Dermis blood vessel endothelial cell (primary cell): Measurements from ENCODE around the gene MTHFSD. TPM values are rescaled to one million over a fixed set of nuclear protein-coding genes. Genes with fewer than 3 reads are reported as not detected.
A peak's percentile ranks its signal among the peaks of the same experiment; 100 is the strongest.

Experiments used
- DNase-seq: peaks from one replicate; pipeline ENCODE4 v3.0.0; 2010
- total RNA-seq: library from RNA; depleted of rRNA; stranded (reverse); fragments of >200 nt; gene quantifications from 2 replicates; pipeline ENCODE4 v1.2.3, GENCODE V29; 2014

MTHFSD gene
- total RNA-seq, 1 donor from 2014 or later = 14.5 TPM

DNA sequence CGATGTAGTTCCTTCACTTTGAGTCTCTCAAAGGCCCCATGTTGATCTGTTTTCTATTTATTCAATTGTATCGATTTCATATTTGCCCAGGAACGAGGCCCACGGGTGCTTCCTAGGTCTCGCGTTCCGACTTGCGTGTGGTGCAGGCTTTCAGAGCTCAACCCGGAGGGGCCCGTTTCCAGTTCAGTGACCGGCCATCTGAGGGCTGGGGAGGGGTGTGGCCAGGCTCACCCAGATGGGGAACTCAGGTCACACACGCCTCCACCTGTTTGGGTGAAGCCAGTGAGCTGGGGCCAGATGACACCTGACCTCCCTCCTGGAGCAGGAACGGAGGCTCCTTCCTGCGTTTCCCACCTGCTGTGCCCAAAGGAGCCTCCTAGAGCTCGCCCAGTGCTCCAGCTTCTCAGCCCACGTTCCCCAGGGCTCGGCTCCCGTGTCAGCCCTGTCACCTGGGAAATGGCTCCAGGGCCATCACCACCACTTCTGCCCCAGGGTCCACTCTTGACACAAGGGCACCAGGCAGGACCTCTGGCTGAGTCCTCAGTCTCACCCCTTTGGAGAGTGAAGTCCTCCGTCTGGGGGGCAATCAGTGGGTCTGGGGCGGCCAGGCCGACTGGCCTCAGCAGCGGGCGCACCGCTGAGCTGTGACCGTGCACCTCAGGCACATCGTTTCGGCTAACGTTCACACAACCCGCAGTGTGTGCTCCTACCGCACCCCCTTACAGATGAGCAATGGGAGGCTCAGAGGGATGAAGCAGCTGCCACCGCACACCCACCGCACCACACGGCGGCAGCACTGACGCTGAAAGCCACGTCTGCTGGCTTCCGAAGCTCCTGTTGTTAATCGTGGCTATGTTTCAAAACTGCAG, 26.7 kb downstream of the MTHFSD start:
- DNase-seq = no peak

- DNase-seq = no peak
Measured at GRCh38 chr16:86527366-86527765, 27.7 kb downstream of the MTHFSD start.

DNA sequence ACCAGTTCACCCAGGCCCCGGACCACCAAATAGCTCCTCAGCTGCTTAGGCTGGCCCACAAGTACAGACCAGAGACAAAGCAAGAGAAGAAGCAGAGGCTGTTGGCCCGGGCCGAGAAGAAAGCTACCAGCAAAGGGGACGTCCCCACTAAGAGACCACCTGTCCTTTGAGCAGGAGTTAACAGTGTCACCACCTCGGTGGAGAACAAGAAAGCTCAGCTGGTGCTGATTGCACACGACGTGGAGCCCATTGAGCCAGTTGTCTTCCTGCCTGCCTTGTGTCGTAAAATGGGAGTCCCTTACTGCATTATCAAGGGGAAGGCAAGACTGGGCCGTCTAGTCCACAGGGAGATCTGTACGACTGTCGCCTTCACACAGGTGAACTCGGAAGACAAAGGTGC, 29.3 kb downstream of the MTHFSD start:
- no peak for DNase-seq

DNA sequence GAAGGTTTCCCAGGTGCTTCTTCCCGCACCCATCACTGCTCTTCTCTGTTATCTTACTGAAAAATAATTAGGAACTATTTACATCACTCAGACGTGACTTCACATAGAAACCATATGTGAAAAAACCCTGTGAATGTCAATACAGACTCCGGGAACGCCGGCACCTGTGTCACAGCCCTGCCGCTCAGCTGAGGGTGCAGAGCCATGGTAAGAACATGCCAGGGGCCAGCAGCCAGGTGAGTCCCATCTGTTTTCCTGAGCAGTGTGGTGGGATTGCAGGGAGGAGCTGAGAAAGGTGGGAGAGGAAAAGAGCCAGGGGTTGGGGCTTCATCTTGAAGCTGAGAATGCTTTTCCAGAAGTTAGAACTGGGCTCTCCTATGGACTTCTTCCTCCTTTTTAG, 31.0 kb downstream of the MTHFSD start:
- no peak for DNase-seq

- DNase-seq = no peak
Measured at GRCh38 chr16:86523166-86523740, 31.8 kb downstream of the MTHFSD start.

DNA sequence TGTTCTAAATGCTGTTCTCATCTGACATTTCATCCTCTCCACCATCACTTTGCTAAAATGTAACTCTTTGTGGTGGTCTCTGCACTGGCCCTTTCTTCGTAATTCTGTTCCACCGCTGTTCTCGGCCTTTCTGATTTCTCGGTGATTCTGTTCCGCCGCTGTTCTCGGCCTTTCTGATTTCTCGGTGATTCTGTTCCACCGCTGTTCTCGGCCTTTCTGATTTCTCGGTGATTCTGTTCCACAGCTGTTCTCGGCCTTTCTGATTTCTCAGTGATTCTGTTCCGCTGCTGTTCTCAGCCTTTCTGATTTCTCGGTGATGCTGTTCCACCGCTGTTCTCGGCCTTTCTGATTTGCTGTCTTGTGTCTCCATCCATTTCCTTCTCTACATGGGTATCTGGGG, 32.4 kb downstream of the MTHFSD start:
- no peak for DNase-seq

DNA sequence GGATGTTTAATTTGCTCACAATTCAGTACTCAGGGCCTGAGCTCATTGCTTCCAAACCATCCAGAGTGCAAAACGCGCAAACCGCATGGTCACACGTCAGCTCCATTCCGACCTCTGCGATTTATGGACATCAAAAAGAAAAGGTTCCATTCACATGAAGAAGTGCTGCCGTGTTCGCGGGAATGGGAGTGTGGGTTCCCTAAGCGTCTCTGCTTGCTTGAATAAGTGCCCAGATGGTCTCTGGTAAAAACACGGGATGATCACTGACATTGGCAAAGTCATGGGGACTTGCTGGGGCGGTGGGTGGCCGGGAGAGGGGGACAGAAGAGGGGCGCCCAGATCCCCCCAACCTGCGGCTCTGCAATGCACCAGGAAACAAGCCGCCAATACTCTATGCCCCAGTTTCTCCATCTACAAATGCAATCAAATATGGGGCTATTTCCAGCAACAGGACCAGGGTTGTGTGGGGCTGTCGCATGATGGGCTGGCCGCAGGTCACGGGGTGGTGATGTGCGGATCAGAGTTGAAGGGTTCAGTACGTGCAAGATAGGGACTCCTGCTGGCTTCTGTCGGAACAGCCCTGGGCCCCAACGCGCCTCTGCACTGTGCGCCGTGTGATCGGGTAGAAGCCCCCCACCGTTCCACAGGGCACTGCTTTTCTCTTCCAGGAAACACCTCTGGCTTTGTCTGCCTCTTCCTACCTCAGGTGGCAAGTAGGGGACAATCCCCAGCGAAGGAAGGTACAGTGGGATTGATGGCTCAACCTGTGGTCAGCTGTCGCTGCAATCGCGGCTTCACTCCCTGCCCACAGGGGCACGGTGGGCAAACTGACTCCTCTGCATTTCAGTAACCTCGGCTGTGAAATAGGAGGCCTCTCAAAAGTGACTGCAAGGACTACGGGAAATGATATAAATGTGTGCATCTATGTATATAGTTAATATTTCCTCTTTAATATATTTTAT, 33.5 kb downstream of the MTHFSD start:
- DNase-seq = no peak

GRCh38 chr16:86520317-86521210, 34.5 kb downstream of the MTHFSD start:
- DNase-seq = no peak

- DNase-seq = peak; percentile 74
Measured at GRCh38 chr16:86519649-86520316, 35.3 kb downstream of the MTHFSD start.

DNA sequence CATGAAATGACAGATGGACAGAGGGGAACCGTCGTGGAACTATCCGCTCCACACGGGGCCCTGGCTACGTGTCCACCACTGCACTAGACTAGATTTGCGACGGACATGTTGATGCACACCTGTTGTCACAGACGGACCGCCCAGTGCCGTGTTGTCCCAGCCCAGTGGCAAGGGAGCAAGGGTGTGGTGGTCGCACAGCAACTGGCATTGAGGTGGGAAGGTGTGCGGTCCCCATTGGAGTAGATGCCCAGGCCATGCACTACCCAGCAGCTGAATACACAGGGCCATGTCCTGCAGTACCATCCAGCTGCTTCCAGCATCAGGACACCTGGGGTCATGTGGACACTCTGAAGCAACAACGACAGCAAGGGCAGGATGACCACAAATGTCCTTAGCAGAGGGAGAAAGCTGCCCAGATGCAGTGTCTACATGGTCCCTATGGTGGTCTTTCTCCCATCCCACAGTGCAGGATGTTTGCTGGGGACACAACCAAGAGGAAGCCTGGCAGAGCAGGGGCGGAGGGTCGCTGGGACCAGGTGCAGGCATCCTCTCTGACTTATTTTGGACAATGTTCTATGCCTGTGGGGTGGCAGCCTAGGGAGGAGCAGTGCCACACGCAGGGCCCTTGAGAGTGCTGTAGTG, 35.9 kb downstream of the MTHFSD start:
- no peak for DNase-seq

DNA sequence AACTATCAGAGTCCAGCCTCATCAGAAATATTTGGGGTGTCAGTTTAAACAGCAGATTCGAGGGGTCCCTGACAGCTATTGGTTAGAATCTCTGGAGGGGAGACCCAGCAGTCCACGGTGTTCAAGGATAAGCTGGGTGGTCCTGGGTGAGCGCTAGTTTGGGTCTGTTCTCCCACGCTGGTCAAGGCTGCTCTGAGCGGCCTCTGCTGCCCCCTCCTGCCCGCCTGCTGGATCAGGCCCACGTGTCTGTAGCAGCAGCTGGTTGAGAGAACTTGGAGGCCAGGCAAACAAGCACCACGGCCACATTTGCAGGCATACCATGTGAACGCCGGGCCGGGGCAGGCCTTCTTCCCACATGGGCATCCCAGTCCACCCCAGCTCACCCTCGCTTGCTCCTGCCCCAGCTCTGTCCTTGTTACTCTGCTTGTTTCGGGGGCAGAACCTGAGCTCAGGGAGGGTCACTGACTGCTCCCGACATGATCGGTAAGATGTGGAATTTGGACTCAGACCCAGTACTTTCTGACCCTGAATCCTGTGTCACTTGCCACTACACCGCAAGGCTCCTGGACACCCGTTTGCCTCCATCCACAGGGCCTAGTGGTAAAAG, 37.3 kb downstream of the MTHFSD start:
- DNase-seq = peak; percentile 85

GRCh38 chr16:86517033-86517432, 38.0 kb downstream of the MTHFSD start:
- DNase-seq = no peak

DNA sequence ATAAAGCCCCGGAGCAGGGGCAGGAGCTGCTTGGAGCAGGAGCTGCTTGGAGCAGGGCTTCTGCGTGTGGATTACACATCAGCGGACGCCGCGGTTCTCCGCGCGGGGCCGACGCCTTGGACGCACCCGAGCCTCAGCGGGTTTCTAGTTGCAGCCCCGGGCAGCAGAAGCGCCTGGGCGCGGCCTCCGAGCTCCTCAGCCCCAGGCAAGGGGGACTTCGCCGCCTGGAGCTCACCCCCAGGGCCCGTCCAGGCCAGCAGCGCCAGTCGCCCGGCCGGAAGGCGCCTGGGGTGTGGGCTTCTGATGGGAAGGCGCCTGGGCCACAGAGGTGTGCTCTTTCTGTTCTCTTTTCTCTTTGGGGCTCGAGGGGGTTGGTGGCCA, 38.4 kb downstream of the MTHFSD start:
- DNase-seq = peak; percentile 33

GRCh38 chr16:86515777-86516622, 39.0 kb downstream of the MTHFSD start:
- peak; percentile 53 for DNase-seq

GRCh38 chr16:86515413-86515776, 39.6 kb downstream of the MTHFSD start:
- no peak for DNase-seq

DNA sequence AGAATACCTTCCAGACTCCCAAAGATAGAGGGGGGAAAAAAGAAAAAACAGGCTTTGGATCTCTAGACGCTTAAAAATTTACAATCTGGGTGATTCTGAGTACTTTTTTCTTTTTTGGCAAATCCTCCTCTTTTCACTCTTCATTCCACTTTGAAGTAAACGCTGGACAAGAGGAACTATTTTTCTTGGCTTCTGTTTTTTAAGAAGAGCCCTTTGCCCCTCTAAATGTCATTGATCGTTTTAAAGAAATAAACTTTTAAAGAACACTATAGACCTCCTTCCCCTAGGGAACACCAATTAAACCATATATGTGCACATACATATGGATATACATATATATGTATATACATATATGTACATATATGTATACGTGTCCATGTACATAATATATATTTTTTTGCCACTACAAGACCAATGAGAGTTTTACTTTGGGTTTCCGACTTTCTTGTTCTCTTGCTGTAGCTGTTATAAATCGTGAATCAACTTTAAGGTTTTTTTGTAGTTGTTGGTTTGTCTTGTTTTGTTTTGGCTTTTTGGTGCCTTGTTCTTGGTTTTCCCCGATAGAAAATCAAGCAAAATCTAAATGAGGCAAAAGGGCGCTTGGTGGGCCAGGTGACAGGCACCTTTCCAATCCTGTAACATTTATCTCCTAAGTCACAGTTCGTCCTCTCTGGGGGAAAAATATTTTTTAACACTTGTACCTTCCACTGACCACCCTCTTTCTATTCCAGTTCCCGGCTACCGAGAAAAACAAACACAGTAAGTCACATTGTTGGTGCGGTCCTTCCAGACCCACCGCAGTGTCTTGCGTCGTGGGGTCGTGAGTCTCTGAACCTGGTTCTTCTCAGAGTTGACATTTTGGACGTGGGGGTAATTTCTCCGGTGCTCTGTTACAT, 40.3 kb downstream of the MTHFSD start:
- no peak for DNase-seq

DNA sequence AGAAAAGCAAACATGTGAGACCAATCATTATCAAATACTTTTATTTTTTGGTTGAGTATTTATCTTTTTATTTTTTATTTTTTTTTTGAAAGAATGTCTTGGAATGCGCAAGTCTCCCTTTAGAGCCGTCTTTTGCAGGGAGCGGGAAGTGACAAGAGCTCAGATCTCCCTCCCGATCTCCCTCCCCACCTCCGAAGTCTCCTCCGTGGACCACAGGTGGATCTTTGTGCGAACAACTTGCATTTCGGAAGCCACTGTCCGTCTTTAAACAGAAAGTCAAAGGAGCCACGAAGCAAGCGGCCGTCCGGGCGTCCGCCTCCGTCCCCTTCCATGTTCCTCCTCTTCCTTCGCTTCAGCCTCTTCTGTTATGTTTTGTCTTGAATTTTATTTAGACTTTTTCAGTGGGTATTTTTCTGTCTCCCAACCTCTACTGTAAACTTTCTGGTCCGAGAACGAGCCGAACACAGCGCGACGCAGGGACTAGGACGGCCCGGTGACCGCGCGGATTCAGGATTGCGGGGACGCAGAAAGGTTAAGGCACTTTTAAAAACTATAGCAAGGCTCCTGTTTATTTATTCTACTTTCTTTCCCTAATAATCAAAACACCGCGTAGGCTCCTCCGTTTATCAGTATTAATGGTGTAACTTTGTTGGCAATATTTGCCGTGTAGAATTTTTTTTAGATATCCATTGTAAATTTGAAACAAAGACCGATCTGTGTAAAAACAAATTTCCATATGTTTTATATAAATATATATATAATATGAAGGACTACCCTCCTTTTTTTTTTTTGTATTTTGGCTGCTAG, 41.4 kb downstream of the MTHFSD start:
- DNase-seq = no peak
